Measurements from ENCODE around the gene SPINK7.

GRCh38 chr5:148342371-148343045 is 30.3 kb downstream of the SPINK7 start:
- TF ChIP-seq CTCF (IDR thresholded peaks at IDR 0.05; ENCODE audit: low read depth, low read length) (no peak), POLR2A (IDR thresholded peaks at IDR 0.05; ENCODE audit: extremely low read depth, insufficient read length) (no peak), MAX (IDR thresholded peaks at IDR 0.05; ENCODE audit: low read depth, low read length) (no peak), MYC (IDR thresholded peaks at IDR 0.05; ENCODE audit: low read depth, low read length) (no peak)
